Measurements from ENCODE around the gene ANKHD1.
A peak's percentile ranks its signal among the peaks of the same experiment; 100 is the strongest.

ANKHD1 gene

DNA sequence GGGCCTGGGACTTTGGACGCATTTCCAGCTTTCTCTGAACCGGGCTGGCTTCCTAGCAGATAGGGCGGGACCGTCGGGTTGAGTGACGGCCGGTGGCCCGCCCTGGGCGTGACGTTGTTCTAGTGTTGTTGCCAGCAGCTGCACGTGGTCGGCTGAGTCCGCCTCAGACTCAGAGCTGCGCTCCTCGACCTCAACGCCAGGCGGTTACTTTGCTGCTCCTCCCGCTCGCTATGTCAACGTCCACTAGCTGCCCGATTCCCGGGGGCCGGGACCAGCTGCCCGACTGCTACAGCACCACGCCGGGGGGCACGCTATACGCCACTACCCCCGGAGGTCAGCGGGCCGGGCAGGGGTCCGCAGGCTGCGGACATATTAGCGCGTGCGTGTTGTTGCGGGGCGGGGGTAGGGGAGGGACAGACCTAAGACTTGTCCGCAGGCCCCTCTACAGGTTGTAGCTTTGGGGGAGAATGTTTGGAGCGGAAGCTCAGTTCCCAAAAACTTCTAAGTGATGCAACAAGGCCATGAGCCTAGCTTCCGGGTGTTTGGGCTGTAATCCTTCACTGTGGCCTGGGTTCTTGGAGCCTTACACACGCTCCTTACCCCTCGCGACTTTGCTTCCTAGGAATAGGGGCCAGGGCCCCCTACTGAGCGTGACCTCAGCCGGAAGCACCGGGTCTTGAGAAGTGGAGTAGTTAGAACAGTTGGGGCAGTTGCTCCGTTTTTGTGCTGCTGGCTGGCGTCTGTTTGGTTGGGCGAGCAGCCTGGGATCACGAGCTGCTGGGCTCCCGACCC lies 146.1 kb downstream of the ANKHD1 start, which contains the start of gene EIF4EBP3:
Gene EIF4EBP3 (plus strand): TSS at position 155 of the 792 bp plus-strand sequence. CDS start 76 bp downstream, at position 231.
- DNase-seq (ENCODE audit: low read depth in 1 of 2, low spot score in 1 of 2): peak; percentile 91 to 92
- TF ChIP-seq POLR2AphosphoS5 (IDR thresholded peaks at IDR 0.05; ENCODE audit: low read depth) (peak; percentile 89), CTCF (IDR thresholded peaks at IDR 0.05; ENCODE audit: insufficient read depth, low read length) (peak; percentile 30), GABPA (IDR thresholded peaks at IDR 0.05; ENCODE audit: low read depth) (no peak), SPI1 (IDR thresholded peaks at IDR 0.05; ENCODE audit: borderline replicate concordance, low read depth) (peak; percentile 29; the same call in 1 of the 2 replicates)
- TF ChIP-seq, protein P1, sequence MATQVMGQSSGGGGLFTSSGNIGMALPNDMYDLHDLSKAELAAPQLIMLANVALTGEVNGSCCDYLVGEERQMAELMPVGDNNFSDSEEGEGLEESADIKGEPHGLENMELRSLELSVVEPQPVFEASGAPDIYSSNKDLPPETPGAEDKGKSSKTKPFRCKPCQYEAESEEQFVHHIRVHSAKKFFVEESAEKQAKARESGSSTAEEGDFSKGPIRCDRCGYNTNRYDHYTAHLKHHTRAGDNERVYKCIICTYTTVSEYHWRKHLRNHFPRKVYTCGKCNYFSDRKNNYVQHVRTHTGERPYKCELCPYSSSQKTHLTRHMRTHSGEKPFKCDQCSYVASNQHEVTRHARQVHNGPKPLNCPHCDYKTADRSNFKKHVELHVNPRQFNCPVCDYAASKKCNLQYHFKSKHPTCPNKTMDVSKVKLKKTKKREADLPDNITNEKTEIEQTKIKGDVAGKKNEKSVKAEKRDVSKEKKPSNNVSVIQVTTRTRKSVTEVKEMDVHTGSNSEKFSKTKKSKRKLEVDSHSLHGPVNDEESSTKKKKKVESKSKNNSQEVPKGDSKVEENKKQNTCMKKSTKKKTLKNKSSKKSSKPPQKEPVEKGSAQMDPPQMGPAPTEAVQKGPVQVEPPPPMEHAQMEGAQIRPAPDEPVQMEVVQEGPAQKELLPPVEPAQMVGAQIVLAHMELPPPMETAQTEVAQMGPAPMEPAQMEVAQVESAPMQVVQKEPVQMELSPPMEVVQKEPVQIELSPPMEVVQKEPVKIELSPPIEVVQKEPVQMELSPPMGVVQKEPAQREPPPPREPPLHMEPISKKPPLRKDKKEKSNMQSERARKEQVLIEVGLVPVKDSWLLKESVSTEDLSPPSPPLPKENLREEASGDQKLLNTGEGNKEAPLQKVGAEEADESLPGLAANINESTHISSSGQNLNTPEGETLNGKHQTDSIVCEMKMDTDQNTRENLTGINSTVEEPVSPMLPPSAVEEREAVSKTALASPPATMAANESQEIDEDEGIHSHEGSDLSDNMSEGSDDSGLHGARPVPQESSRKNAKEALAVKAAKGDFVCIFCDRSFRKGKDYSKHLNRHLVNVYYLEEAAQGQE (IDR thresholded peaks at IDR 0.05; ENCODE audit: insufficient replicate concordance, low read depth): peak; percentile 41
- peak within 1 kb of the TSS; percentile 92 for H3K27ac ChIP-seq (replicated peaks)
- H3K4me3 ChIP-seq (replicated peaks; ENCODE audit: insufficient read depth, low read length): peak within 1 kb of the TSS; percentile 41
- H3K27me3 ChIP-seq (ENCODE audit: insufficient read depth, poor library complexity, severe bottlenecking): no peaks in the 10 kb centered on the region

DNA sequence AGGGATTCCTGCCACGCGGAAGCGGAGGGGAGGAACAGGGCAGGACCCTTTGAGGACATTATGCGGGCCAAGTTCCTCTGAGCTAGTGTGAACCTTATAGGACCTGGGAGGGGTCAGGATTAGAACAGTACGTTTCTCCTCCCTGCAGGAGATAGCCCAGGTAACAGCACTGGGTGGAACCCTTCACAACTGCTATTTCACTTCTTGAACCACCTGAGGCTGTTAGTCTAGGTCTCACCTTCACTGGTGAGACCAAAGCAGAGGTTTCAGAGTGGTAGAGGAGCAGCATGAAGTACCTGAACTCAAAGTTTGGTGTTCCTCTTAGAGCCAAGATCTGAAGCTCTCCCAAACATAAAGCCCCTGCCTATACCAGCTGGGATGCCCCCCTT lies 146.7 kb downstream of the ANKHD1 start:
- peak overlapping the region; percentile 92 for H3K27ac ChIP-seq (replicated peaks)
- no peaks in the 10 kb centered on the region for H3K27me3 ChIP-seq (ENCODE audit: insufficient read depth, poor library complexity, severe bottlenecking)
- TF ChIP-seq CTCF (IDR thresholded peaks at IDR 0.05; ENCODE audit: insufficient read depth, low read length) (no peak), SPI1 (IDR thresholded peaks at IDR 0.05; ENCODE audit: borderline replicate concordance, low read depth) (no peak), POLR2AphosphoS5 (IDR thresholded peaks at IDR 0.05; ENCODE audit: low read depth) (no peak; the same call in 1 of the 2 replicates)
- TF ChIP-seq, protein P1 (IDR thresholded peaks at IDR 0.05; ENCODE audit: insufficient replicate concordance, low read depth): no peak
- no peak for DNase-seq (ENCODE audit: low read depth in 1 of 2, low spot score in 1 of 2)
- H3K4me3 ChIP-seq (replicated peaks; ENCODE audit: insufficient read depth, low read length): peak overlapping the region; percentile 41

DNA sequence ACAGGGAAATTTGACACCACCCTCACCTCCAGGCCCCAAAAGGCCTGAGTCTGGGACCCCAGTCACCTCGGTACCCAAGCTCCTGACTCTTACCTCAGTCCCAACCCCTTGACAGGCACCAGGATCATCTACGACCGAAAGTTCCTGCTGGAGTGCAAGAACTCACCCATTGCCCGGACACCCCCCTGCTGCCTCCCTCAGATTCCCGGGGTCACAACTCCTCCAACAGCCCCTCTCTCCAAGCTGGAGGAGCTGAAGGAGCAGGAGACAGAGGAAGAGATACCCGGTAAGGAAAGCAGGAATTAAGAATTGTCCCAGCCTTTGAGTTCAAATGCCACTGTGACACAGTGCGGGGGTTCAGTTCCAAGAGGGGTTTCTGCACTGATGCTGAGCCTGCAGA lies 147.2 kb downstream of the ANKHD1 start:
- Histone ChIP-seq H3K27me3 (ENCODE audit: insufficient read depth, poor library complexity, severe bottlenecking) (no peaks in the 10 kb centered on the region), H3K27ac (replicated peaks) (peak overlapping the region; percentile 92), H3K4me3 (replicated peaks; ENCODE audit: insufficient read depth, low read length) (no peak overlapping the region)
- no peak for TF ChIP-seq GABPA (IDR thresholded peaks at IDR 0.05; ENCODE audit: low read depth)
- no peak for DNase-seq (ENCODE audit: low read depth in 1 of 2, low spot score in 1 of 2)

DNA sequence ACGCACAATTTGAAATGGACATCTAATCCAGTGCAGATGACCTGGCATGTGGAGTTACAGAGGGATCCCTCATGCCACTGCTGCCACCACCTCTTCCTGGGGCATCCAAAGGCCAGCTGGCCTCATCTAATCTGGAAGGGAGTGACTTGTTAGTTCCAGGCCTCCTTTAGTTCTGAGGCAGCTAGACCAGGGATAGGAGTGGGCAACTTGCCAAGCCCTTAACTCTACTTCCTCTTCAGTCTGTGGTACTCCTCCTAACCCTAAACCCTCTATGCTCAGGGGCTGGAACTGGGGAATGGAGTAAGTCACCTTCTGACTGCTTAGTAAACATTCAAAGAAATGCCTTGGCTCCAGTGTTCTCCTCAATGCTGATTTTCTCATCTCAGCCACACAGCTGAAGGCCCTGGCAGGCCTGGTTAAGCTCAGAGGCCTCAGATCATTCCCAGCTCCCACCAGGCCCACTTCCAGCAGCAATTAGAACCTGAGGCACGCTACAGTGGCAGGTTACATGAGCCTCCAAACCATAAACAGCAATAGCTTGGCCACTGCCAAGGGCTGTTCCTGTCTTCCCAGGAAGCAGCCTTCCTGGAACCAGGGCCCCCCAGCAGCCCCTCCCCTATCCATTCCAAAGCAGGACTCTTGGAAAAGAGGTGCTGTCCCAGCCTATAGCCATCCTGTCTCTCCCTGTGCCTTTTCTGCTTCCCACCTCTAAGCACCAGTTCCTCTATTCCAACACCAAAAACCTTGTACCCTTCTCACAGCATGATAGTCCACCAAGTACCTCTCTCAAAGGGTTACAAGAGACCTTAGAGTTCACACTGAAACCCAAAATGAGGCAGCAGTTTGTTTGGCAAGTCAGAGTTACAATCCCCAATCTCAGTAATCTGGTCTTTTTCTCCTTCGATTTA lies 147.9 kb downstream of the ANKHD1 start:
- peak; percentile 88 to 93 for DNase-seq (ENCODE audit: low read depth in 1 of 2, low spot score in 1 of 2)
- H3K4me3 ChIP-seq (replicated peaks; ENCODE audit: insufficient read depth, low read length): no peak overlapping the region
- H3K27me3 ChIP-seq (ENCODE audit: insufficient read depth, poor library complexity, severe bottlenecking): no peaks in the 10 kb centered on the region
- H3K27ac ChIP-seq (replicated peaks): peak overlapping the region; percentile 92; the same call in 1 of the 2 replicates
- no peak for TF ChIP-seq GABPA (IDR thresholded peaks at IDR 0.05; ENCODE audit: low read depth)
- TF ChIP-seq POLR2AphosphoS5 (IDR thresholded peaks at IDR 0.05; ENCODE audit: low read depth): 0 out of 2 replicates have a peak, but pooled peaks have one; percentile 20
- TF ChIP-seq SPI1 (IDR thresholded peaks at IDR 0.05; ENCODE audit: borderline replicate concordance, low read depth): peak; percentile 60; the same call in 1 of the 2 replicates
- TF ChIP-seq CTCF (IDR thresholded peaks at IDR 0.05; ENCODE audit: insufficient read depth, low read length): no peak
